Omental fat pad (tissue), 4 donors: ENCODE data around the gene NCOA3. TPM values are rescaled to one million over a fixed set of nuclear protein-coding genes. Genes with fewer than 3 reads are reported as not detected.

ENCODE experiments used
- ATAC-seq: fragments of 150-250 bp; one replicate; pipeline ENCODE4 v1.9.1; 2016; ENCODE audit warnings: mild to moderate bottlenecking, moderate library complexity; ENCODE audit not compliant: low FRiP score
- DNase-seq: peaks from one replicate; pipeline ENCODE4 v3.0.0-alpha.2; 2019; ENCODE audit warnings: low spot score
- total RNA-seq, 4 donors: library from RNA; depleted of rRNA; stranded (reverse); fragments of >200 nt; gene quantifications; one replicate each; pipeline ENCODE4 v1.1.0, GENCODE V29; 2016
- TF ChIP-seq, protein P1 (sequence below), 3 donors: fragments of 450-650 bp; IDR thresholded peaks; one replicate each; pipeline ENCODE4 v1.5.1; 2016 to 2017; ENCODE audit warnings: antibody characterized with exemption in 3 of 3, mild to moderate bottlenecking in 3 of 3, moderate library complexity in 2 of 3

The NCOA3 gene
- total RNA-seq, 4 donors from 2014 or later = 33.7 to 70.6 (median 43.7) TPM

DNA sequence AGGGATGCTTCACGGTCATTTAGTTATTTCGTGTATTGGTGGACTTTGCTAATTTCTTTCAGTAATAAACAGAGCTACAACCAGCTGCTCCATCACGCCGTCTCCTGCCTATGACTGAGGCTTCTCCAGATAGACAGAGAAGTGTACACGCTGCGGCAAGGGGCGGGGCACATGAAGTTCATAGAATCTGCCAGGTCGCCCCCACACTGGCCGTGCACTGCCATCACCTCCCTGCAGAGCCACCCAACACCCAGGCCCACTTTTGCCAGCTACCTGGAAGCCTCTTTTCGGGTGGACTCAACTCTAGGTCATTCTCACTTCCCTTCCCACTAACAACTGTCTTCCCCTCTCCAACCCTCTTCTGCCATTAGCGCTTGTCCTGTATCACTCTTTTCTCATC, 195.2 kb downstream of the NCOA3 start:
- TF ChIP-seq, protein P1, sequence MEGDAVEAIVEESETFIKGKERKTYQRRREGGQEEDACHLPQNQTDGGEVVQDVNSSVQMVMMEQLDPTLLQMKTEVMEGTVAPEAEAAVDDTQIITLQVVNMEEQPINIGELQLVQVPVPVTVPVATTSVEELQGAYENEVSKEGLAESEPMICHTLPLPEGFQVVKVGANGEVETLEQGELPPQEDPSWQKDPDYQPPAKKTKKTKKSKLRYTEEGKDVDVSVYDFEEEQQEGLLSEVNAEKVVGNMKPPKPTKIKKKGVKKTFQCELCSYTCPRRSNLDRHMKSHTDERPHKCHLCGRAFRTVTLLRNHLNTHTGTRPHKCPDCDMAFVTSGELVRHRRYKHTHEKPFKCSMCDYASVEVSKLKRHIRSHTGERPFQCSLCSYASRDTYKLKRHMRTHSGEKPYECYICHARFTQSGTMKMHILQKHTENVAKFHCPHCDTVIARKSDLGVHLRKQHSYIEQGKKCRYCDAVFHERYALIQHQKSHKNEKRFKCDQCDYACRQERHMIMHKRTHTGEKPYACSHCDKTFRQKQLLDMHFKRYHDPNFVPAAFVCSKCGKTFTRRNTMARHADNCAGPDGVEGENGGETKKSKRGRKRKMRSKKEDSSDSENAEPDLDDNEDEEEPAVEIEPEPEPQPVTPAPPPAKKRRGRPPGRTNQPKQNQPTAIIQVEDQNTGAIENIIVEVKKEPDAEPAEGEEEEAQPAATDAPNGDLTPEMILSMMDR (IDR thresholded peaks at IDR 0.05) = no peak
- DNase-seq (no peak), ATAC-seq (no peak)

DNA sequence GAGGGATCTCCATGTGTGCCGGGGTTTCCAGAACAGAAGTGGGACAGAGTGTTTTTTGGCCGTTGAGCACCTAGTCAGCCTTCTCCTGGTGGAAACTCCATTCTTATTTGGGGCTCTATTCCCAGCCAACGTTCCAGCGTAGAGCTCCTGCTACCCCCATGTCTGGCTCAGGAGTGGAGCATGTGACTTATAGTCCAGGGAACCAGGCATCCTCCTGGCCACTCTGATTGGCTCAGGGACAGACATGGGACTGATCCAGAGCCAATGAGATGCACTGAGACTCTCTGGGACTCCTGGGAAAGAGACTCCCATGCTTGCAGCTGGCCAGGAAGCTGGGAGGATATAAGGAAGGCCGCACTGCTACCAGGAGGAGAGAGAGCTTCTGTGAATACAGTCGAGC, 196.5 kb downstream of the NCOA3 start:
- TF ChIP-seq, protein P1 (IDR thresholded peaks at IDR 0.05) = no peak
- DNase-seq (no peak), ATAC-seq (no peak)

DNA sequence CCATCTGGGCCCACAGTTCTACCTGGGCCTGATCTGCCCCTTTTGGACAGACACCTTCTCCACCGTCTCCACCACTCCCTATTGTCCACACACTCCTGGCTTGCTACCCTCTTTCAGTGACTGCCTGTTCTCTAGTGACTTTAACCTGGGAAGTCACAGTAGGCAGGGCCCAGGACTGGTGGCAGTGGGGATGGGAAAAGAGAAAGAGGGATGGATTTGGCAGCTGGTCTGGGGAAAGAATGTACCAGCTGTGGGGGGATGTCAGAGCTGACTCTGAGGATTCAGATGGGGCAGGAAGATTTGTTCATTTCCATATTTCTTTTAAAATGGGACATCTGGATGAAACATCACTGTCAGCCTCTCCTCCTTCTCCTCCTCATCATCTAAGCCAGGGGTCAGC, 198.1 kb downstream of the NCOA3 start:
- ATAC-seq (no peak), DNase-seq (no peak)
- TF ChIP-seq, protein P1 (IDR thresholded peaks at IDR 0.05) = no peak

DNA sequence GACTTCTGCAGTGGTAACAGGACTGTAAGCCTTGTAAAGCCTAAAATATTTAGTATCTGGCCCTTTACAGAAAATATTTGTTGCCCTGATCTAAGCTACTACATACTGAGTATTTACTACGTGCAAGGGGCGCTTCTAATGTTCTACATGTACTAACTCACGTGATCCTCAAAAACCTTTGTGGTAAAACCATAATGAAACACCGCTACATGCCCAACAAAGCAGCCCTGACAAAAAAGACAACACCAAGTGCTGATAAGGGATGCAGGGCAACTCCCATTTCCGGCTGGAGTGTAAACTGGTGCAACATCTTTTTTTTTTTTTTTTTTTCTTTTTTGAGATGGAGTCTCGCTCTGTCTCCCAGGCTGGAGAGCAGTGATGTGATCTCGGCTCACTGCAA, 198.6 kb downstream of the NCOA3 start:
- DNase-seq = no peak
- TF ChIP-seq, protein P1 (IDR thresholded peaks at IDR 0.05) = no peak
- ATAC-seq = no peak

DNA sequence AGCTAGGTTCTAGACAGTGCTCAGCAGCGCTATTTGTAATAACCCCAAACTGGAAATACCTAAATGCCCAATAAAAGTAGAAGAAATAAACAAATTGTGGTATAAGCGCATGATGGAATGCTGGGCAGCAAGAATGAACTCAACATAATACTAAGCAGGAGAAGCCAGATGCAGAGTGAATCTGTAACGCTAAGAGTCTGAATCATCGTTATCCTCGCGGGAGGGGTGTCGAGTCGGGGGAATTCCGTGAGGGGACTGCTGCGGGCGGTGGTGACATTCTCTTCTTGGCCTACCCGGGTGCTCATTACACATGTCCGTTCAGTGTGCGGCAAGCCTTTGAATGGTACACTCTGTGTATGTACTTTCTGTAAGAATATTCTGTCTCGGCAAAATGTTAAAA, 199.9 kb downstream of the NCOA3 start:
- no peak for ATAC-seq
- TF ChIP-seq, protein P1 (IDR thresholded peaks at IDR 0.05) = no peak
- DNase-seq = no peak

DNA sequence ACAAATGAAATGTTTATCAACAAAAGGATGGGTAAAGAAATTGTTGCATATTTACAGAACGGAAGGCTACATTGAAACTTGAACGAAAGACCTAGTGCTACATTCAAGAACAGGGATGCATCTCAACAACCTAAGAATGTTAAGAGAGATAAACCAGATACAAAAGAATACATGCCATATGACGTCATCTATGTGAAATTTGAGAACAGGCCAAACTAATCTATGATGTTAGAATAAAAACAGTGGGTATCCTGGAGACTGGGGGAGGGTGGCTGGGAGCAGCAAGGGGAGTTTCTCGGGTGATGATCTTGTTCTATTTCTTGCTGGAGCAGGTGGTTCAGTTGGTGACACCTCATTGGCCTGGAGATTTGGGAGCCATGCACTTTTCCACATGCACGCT, 202.1 kb downstream of the NCOA3 start:
- no peak for DNase-seq
- ATAC-seq = no peak
- TF ChIP-seq, protein P1 (IDR thresholded peaks at IDR 0.05) = no peak

DNA sequence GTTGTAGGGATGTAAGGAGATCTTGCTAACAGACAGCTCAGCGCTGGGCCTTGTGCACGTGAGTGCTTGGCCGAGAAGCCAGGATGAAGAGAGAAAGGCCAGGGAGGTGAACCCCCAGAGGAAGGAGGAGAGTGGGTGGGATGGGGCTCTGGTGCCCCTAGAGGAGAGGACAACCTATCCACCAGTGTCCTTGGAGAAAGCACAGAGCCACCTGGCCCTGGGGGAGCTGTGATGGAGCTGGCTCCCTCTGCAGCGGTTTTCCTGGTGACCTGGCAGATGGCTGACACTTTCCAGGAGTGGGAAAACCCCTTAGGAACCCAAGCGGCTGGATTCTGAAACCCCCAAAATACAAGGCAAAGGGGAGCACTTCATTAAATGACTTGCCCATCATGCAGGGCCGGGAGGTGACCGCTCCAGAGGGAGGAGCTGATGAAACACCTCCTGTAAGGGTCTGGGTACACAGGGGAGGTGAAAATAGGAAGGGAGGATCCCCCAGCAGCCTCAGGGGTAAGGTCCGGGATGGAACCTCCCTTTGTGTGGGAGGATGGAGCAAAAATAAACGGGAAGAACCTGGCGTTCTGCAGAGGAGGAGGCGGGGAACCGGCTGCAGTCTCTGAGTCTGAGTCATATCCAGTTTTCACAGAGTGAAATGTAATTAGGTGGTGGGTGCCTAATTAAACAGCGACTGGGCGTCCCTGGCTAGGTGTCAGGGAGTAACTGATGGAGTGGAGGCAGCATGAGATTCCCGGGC, 203.2 kb downstream of the NCOA3 start:
- DNase-seq (no peak), ATAC-seq (peak; percentile 73)
- TF ChIP-seq, protein P1 (IDR thresholded peaks at IDR 0.05) = no peak
